HCT116 (cell line): Measurements from ENCODE around the gene MSL1.

Source experiments
- CTCF ChIP-seq, 3 experiments: fragments of 200-600 bp in 1 of 3; sonication (generic) in 1 of 3; IDR thresholded peaks in 2 of 3; conservative IDR thresholded peaks in 1 of 3; 2 replicates each; pipeline ENCODE4 v1.5.1; 2012 to 2017; ENCODE audit warnings: low read depth in 2 of 3, low read length in 2 of 3, antibody characterized with exemption in 1 of 3, borderline replicate concordance in 1 of 3, control low read depth in 1 of 3, mild to moderate bottlenecking in 1 of 3, mixed read lengths in 1 of 3, mixed run types in 1 of 3, moderate library complexity in 1 of 3; ENCODE audit not compliant: insufficient read depth in 1 of 3
- JUND ChIP-seq: IDR thresholded peaks from 2 replicates; pipeline ENCODE4 v1.6.1; 2012
- POLR2A ChIP-seq: IDR thresholded peaks from 2 replicates; pipeline ENCODE4 v1.7.0; 2011; ENCODE audit warnings: borderline replicate concordance; ENCODE audit not compliant: insufficient read depth, insufficient read length; ENCODE audit errors: extremely low read depth
- POLR2AphosphoS5 ChIP-seq: IDR thresholded peaks from 2 replicates; pipeline ENCODE4 v1.6.1; 2011; ENCODE audit warnings: mild to moderate bottlenecking, low read depth, low read length, moderate library complexity
- YY1 ChIP-seq: IDR thresholded peaks from 2 replicates; pipeline ENCODE4 v1.6.1; 2011; ENCODE audit warnings: low read length, low read depth, moderate library complexity, mild to moderate bottlenecking; ENCODE audit not compliant: insufficient replicate concordance; ENCODE audit errors: extremely low read depth
- TF ChIP-seq, protein P1 (sequence below): IDR thresholded peaks from 2 replicates; pipeline ENCODE4 v1.6.1; 2012

DNA sequence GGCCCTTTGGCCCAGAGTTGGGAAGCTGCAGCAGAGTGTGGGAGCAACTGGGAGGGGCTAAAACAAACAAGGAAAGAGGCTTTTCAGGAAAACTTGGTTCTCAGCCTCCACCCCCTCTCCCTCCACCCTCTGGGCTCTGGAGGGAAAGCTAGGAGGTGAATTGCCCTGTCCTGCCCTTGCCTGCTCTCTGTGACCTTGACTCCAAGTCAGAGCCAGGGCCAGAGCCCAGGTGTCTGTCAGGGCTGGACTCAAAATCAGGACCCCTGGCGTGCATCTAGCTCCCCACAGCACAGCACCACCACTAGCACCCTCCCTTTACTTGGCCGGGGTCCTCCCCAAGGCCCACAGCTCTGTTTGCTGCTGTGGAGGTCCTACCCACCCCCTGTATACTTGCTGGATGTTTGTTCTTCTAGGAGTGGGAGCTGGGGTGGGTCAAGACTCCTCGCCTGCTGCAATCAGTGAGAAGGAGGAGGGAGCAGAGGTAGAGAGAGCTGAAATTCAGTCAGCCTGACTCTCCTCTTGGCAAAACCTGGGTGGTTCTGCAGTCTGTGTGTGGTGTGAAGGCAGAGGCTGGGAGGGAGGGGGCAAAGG, 18.6 kb upstream of the MSL1 start:
- TF ChIP-seq JUND, result no peak
- no peak for TF ChIP-seq POLR2AphosphoS5
- no peak for TF ChIP-seq CTCF (IDR thresholded peaks at IDR 0.05 in 2 of 3, conservative IDR thresholded peaks at IDR 0.05 in 1 of 3; ENCODE audit: borderline replicate concordance in 1 of 3, insufficient read depth in 1 of 3, low read depth in 2 of 3, low read length in 2 of 3)
- no peak for TF ChIP-seq POLR2A
- TF ChIP-seq, protein P1, sequence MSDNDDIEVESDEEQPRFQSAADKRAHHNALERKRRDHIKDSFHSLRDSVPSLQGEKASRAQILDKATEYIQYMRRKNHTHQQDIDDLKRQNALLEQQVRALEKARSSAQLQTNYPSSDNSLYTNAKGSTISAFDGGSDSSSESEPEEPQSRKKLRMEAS, result no peak
- TF ChIP-seq YY1, result no peak
